ENCODE results near the gene RHEB. TPM values are rescaled to one million over a fixed set of nuclear protein-coding genes. Genes with fewer than 3 reads are reported as not detected.

Gene RHEB
- total RNA-seq: 10 to 100 TPM; 66.8 to 67.6 TPM

DNA sequence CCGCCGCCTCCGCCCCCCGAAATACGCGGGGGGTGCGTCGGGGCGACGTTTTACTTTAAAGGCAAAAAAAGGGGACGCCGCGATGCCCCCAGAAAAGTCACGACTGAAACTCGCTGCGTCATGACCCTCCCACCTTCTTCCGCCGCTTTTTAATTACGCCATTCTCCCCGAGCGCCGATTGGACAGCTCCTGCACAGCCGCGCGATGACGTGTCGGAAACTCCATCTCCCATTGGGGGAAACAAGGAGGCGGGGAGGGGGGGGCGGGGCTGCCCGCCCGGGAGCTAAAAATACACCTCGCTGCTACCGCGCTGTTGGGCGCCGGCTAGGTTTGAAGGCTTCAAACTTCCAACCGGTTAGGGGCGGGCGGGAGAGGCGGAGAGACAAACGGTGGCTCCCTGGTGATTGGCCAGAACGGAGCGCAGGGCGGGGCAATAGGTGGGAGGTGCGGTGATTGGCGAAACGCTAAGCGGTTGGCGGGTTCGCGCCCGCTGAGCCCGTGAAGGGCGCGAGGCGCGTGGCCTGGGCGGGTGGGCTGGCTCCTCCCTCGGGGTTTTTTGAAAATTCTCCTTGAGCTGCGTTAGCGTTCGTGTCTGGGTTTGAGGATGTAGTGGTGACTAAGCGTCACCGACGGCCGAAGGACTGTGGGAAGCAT, at the start of gene RHEB:
TSS of gene RHEB (minus strand) at position 131 of the 654 bp plus-strand sequence. CDS start 384 bp downstream, outside the sequence.
- peak; percentile 99 for DNase-seq
- H3K27ac ChIP-seq: peak within 1 kb of the TSS; percentile 98

GRCh38 chr7:151566897-151567320, 47.2 kb upstream of the RHEB start:
- TF ChIP-seq, protein P1, sequence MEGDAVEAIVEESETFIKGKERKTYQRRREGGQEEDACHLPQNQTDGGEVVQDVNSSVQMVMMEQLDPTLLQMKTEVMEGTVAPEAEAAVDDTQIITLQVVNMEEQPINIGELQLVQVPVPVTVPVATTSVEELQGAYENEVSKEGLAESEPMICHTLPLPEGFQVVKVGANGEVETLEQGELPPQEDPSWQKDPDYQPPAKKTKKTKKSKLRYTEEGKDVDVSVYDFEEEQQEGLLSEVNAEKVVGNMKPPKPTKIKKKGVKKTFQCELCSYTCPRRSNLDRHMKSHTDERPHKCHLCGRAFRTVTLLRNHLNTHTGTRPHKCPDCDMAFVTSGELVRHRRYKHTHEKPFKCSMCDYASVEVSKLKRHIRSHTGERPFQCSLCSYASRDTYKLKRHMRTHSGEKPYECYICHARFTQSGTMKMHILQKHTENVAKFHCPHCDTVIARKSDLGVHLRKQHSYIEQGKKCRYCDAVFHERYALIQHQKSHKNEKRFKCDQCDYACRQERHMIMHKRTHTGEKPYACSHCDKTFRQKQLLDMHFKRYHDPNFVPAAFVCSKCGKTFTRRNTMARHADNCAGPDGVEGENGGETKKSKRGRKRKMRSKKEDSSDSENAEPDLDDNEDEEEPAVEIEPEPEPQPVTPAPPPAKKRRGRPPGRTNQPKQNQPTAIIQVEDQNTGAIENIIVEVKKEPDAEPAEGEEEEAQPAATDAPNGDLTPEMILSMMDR (IDR thresholded peaks at IDR 0.05): no peak
- intact Hi-C loops (cut with DNase I): no loop called here
- no peaks in the 10 kb centered on the region for H3K36me3 ChIP-seq

More for the DNA sequence above, at the start of gene RHEB:
- Histone ChIP-seq H3K27me3 (no peaks in the 10 kb centered on the region), H3K9me3 (no peaks in the 10 kb centered on the region), H3K36me3 (no peaks in the 10 kb centered on the region), H3K4me1 (peaks cover 3% of the 10 kb centered on the region), H3K9ac (ENCODE audit: low read depth in 2 of 2, low read length in 2 of 2) (peak within 1 kb of the TSS; percentile 96 to 97), H3K4me3 (peak within 1 kb of the TSS; percentile 70)
- TF ChIP-seq, protein P1 (IDR thresholded peaks at IDR 0.05): no peak
- intact Hi-C loops (cut with DNase I): loop anchor here (5.0 kb wide), 1 partner anchor 58 kb away; no protein-coding TSS in a partner anchor

DNA sequence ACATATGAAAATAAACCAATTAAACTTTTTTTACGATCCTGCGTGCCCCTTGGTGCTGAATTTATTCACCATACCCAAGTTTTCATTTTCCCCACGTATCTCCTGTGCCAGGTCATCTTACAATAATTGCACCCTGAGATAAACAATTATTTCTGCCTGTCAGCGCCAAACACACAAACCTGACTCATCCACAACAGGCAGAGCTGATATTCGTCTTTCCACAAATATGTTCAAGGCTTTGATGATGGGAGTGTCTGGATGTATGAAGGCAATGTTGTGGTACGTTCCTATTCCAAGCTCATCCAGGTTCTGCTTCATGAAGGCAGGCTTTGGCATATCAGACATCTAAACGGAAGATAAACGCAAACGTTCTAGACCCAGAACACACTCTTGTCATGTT, 45.8 kb upstream of the RHEB start:
- H3K4me1 ChIP-seq: no peaks in the 10 kb centered on the region
- H3K4me3 ChIP-seq: no peak overlapping the region
- TF ChIP-seq, protein P1 (IDR thresholded peaks at IDR 0.05): no peak
- no peaks in the 10 kb centered on the region for H3K9me3 ChIP-seq
- no peak overlapping the region for H3K27ac ChIP-seq
- H3K9ac ChIP-seq (ENCODE audit: low read depth in 2 of 2, low read length in 2 of 2): no peak overlapping the region
- H3K36me3 ChIP-seq: peaks cover 5% of the 10 kb centered on the region
- no peak for DNase-seq
- intact Hi-C loops (cut with DNase I): no loop called here
- no peaks in the 10 kb centered on the region for H3K27me3 ChIP-seq

More at GRCh38 chr7:151566897-151567320, 47.2 kb upstream of the RHEB start:
- Histone ChIP-seq H3K4me3 (no peak overlapping the region), H3K9me3 (no peaks in the 10 kb centered on the region), H3K4me1 (no peaks in the 10 kb centered on the region), H3K27ac (no peak overlapping the region), H3K9ac (ENCODE audit: low read depth in 2 of 2, low read length in 2 of 2) (no peak overlapping the region), H3K27me3 (no peaks in the 10 kb centered on the region)
- no peak for DNase-seq

GRCh38 chr7:151560243-151560642, 40.5 kb upstream of the RHEB start:
- Histone ChIP-seq H3K27ac (no peak overlapping the region), H3K36me3 (peaks cover 5% of the 10 kb centered on the region), H3K9ac (ENCODE audit: low read depth in 2 of 2, low read length in 2 of 2) (no peak overlapping the region), H3K4me3 (no peak overlapping the region), H3K9me3 (no peaks in the 10 kb centered on the region), H3K27me3 (no peaks in the 10 kb centered on the region), H3K4me1 (no peaks in the 10 kb centered on the region)
- DNase-seq: no peak
- intact Hi-C loops (cut with DNase I): no loop called here
- TF ChIP-seq, protein P1 (IDR thresholded peaks at IDR 0.05): no peak

DNA sequence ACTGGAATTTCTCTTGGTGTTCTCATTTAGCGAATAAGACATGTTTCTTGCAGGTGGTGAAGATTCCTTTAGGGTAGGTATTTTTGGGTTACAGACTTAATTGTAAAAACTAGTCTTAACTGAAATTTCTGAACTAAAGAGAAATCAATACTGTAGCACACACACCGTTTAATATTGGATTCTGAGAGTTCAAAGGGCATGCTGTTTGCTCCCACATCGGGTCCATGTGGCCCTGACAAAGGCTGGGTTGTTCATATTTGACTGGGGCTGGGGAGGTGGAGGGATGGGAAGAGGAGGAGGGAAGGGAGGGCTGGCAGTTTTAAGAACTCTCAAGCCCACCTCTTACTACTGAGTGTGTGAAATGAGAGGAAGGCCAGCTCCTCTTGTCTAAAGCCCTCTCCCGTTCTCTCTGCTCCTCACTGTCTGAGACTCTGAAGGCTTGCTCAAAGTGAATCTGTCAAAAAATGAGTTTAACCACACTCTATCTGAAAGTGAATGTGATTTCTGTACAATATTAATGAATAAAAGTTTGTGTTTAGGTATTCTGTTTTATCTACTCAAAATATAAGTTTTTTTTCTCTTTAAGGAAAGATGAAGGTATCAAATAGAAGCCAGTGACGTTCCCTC, 40.0 kb upstream of the RHEB start:
- H3K4me3 ChIP-seq: no peak overlapping the region
- no peak overlapping the region for H3K9ac ChIP-seq (ENCODE audit: low read depth in 2 of 2, low read length in 2 of 2)
- DNase-seq: no peak
- H3K4me1 ChIP-seq: no peaks in the 10 kb centered on the region
- no peak overlapping the region for H3K27ac ChIP-seq
- intact Hi-C loops (cut with DNase I): no loop called here
- peaks cover 5% of the 10 kb centered on the region for H3K36me3 ChIP-seq
- no peaks in the 10 kb centered on the region for H3K9me3 ChIP-seq
- TF ChIP-seq, protein P1 (IDR thresholded peaks at IDR 0.05): no peak
- H3K27me3 ChIP-seq: no peaks in the 10 kb centered on the region
